Measurements from ENCODE around the gene ODC1. TPM values are rescaled to one million over a fixed set of nuclear protein-coding genes. Genes with fewer than 3 reads are reported as not detected.
"Not testable (repeated sequence)": the region's sequence is repeated elsewhere in the genome, so short reads cannot be mapped to it uniquely, and the experiment has no call there.

The ODC1 gene
- total RNA-seq, 1 donor = 129 TPM

DNA sequence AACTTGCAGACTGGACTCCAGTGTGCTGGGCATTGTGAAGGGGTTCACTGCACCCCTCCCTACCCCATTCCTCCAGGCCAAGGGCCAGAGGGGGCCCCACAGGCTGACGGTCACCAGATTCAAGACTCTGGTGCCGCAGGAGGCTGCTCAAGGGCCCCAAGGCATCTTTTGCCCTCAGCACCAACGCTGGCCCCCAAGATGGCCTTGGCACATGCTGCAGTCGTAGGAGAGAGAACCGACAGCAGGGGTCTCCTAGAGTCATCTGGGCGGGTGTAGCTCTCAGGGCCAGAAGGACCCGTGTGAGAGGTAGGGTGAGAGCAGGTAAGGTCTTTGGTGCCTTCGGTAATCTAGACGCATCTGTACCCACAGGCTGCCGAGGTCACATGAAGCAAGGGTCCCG lies 18.7 kb upstream of the ODC1 start:
- no peak for DNase-seq (ENCODE audit: low read depth)

DNA sequence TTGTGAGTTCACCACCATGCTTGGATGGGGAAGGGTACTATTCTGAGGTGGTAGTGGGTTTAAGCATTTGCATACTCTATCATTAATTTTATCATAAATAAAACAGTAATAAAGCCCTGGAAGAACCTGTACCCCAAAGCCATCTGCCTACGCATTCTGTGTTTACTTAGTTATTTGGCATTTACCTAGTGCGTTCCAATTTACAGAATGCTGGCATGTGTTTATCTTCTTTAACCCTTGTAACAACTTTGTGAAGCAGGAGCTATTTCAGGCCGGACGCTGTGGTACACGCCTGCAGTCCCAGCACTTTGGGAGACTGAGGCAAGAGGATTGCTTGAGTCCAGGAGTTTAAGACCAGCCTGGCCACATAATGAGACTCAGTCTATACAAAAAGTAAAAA lies 17.8 kb upstream of the ODC1 start:
- TF ChIP-seq, protein P1, sequence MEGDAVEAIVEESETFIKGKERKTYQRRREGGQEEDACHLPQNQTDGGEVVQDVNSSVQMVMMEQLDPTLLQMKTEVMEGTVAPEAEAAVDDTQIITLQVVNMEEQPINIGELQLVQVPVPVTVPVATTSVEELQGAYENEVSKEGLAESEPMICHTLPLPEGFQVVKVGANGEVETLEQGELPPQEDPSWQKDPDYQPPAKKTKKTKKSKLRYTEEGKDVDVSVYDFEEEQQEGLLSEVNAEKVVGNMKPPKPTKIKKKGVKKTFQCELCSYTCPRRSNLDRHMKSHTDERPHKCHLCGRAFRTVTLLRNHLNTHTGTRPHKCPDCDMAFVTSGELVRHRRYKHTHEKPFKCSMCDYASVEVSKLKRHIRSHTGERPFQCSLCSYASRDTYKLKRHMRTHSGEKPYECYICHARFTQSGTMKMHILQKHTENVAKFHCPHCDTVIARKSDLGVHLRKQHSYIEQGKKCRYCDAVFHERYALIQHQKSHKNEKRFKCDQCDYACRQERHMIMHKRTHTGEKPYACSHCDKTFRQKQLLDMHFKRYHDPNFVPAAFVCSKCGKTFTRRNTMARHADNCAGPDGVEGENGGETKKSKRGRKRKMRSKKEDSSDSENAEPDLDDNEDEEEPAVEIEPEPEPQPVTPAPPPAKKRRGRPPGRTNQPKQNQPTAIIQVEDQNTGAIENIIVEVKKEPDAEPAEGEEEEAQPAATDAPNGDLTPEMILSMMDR (IDR thresholded peaks at IDR 0.05; ENCODE audit: insufficient read depth, low read length) = no peak
- H3K4me3 ChIP-seq (ENCODE audit: low read depth, low read length) = no peak overlapping the region
- DNase-seq (ENCODE audit: low read depth) = no peak

More for the DNA sequence above, 18.7 kb upstream of the ODC1 start:
- TF ChIP-seq, protein P1 (IDR thresholded peaks at IDR 0.05; ENCODE audit: insufficient read depth, low read length) = no peak
- H3K4me3 ChIP-seq (ENCODE audit: low read depth, low read length) = no peak overlapping the region

DNA sequence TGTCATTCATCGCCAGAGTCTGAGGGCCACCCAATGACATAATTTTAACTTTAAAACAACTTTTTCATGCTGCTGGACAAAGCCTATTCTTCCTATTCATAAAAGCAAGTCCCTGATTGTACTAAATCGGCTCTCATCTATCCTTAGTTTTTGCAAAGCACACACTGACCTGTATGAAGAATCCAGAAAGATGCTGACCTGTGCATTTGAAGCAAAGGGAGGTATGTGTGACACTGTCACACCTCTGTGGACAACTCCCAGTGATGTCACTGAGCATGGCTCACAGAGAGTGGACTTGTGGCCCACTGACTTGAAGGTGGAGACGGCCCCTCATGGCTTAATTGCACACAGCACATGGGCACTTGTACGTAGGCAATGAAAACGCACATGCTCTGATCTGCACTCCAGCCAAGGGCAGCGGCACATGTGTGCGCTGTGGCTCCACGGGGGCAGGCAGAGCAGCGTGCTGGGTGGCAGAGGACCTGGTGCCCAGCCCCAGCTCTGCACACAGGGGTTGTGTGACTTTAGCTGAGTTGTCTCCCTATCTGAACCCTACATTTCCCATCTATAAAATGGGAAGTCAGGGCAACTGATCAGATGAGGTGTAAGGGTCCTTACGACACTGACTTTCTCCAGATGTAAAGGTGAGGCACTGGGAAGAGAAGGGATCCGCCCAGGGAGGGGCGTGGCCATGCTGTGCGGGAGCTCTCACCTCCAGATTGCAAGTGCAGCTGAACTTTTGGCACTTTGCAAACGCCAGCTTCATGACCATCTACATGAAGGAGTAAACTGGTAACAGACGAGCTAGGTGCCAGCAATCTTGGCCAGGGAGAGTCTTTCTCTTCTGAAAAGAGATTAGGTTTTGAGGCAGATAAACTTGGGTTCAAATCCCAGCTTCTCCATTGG lies 14.3 kb upstream of the ODC1 start:
- no peak overlapping the region for H3K4me3 ChIP-seq (ENCODE audit: low read depth, low read length)
- TF ChIP-seq, protein P1 (IDR thresholded peaks at IDR 0.05; ENCODE audit: insufficient read depth, low read length) = no peak
- no peak for DNase-seq (ENCODE audit: low read depth)

DNA sequence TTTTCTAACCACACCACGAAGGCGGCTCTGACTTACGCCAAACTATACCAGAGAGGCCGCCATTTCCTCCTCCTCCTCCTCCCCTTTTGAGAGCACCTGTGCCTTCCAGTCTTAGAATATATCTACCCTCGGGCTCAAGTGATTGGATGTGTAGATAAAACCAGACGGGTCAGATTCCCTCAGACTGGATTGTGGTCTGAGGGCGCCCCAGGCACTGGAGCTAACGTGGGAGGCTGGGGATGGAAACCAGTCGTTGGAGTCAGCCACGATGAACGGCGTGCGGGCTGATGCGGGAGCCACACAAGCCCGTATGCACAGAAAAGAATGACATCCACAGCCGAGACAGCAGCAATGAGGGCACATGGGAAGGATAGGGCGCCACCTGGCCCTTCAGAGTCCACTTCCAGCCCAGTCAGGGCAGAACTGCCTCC lies 12.3 kb upstream of the ODC1 start:
- H3K4me3 ChIP-seq (ENCODE audit: low read depth, low read length) = no peak overlapping the region
- DNase-seq (ENCODE audit: low read depth) = no peak
- TF ChIP-seq, protein P1 (IDR thresholded peaks at IDR 0.05; ENCODE audit: insufficient read depth, low read length) = no peak

DNA sequence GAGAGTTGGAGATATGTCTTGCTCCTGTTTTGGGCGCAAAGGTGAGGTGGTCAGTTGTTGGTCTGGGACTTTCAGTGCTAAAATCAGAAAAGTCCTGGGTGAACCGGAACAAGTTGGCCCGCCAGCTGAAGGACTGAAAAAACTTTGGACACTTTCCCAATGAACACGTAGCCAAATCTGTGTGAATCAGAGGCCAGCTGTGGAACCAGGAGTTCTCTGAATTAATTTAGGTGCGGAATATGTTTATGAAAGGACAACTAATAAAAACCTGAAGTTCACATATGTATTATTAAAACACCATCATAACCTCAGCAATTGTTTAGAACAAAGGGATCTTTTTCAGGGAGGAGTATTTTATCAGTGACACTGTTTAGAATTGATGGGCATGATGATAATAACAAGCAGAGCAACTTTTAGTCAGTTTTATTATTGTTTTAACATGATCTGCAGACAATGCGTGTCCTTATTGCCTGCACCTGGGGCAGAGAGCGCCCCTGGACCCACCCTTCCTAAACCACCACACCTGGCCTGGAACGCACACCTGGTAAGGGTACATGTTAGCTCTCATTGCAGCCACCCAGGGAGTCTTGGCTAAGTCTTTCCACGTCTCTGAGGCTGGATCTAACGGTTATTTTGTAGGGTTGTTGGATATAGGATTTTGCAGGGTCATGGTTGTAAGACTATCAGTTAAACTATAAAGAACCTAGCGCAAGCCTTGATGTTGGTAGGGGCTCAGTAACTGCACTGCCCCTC lies 9.9 kb upstream of the ODC1 start:
- H3K4me3 ChIP-seq (ENCODE audit: low read depth, low read length) = no peak overlapping the region
- TF ChIP-seq, protein P1 (IDR thresholded peaks at IDR 0.05; ENCODE audit: insufficient read depth, low read length) = no peak
- peak; percentile 78 for DNase-seq (ENCODE audit: low read depth)

DNA sequence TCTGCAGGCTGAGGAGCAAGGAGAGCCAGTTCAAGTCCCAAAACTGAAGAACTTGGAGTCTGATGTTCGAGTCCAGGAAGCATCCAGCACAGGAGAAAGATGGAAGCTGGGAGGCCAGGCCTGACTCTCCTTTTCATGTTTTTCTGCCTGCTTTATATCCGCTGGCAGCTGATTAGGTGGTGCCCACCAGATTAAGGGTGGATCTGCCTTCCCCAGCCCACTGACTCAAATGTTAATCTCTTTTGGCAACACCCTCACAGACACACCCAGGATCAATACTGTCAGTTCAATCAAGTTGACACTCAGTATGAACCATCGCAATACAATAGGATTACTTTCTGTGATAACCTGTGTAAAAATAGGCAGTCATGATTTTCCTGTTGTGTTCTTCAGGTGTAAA lies 9.1 kb upstream of the ODC1 start:
- not testable (repeated sequence) for DNase-seq (ENCODE audit: low read depth); H3K4me3 ChIP-seq (ENCODE audit: low read depth, low read length)

DNA sequence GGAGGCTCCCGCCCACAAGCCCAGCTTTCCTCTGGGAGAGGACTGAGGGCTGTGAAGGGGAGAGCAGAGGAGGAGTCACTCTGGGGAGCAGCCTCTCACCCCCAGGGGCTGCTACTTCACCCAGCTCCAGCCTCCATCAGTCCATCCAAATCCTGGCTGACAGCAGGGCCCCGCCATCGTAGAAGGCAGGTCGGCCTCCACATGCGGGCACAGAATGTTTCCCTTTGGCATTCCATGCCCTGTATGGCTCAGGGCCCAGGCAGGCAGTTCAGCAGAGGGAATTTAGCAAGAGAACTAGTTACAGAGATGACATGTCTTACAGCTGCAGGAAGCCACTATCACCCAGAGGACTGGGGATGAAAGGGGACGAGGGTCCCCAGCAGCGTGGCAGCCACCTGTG lies 6.4 kb upstream of the ODC1 start:
- TF ChIP-seq, protein P1 (IDR thresholded peaks at IDR 0.05; ENCODE audit: insufficient read depth, low read length) = no peak
- no peak overlapping the region for H3K4me3 ChIP-seq (ENCODE audit: low read depth, low read length)
- no peak for DNase-seq (ENCODE audit: low read depth)

Measured in fibroblast of the aortic adventitia (primary cell).